ENCODE measurements around the gene CD99L2.
"Not testable (repeated sequence)": the region's sequence is repeated elsewhere in the genome, so short reads cannot be mapped to it uniquely, and the experiment has no call there.

CD99L2 gene

GRCh38 chrX:150893936-150894335 lies 4.5 kb downstream of the CD99L2 start:
- DNase-seq: no peak

- DNase-seq: no peak
Observed at GRCh38 chrX:150889131-150889530, 9.3 kb downstream of the CD99L2 start.

- DNase-seq: no peak
Observed at GRCh38 chrX:150887906-150888465, 10.5 kb downstream of the CD99L2 start.

GRCh38 chrX:150887268-150887667 lies 11.2 kb downstream of the CD99L2 start:
- not testable (repeated sequence) for DNase-seq

GRCh38 chrX:150886381-150886780 lies 12.1 kb downstream of the CD99L2 start:
- DNase-seq: no peak

- no peak for DNase-seq
Observed at GRCh38 chrX:150880808-150881165, 17.7 kb downstream of the CD99L2 start.

GRCh38 chrX:150879855-150880807 lies 18.3 kb downstream of the CD99L2 start:
- DNase-seq: no peak

- DNase-seq: not testable (repeated sequence)
Observed at GRCh38 chrX:150875621-150876020, 22.8 kb downstream of the CD99L2 start.

- DNase-seq: no peak
Observed at GRCh38 chrX:150874448-150874847, 24.0 kb downstream of the CD99L2 start.

GRCh38 chrX:150873616-150874015 lies 24.9 kb downstream of the CD99L2 start:
- DNase-seq: no peak

- DNase-seq: no peak
Observed at GRCh38 chrX:150872773-150873336, 25.6 kb downstream of the CD99L2 start.

- no peak for DNase-seq
Observed at GRCh38 chrX:150871341-150871811, 27.1 kb downstream of the CD99L2 start.

- no peak for DNase-seq
Observed at GRCh38 chrX:150870487-150871340, 27.8 kb downstream of the CD99L2 start.

- no peak for DNase-seq
Observed at GRCh38 chrX:150870029-150870428, 28.4 kb downstream of the CD99L2 start.

- no peak for DNase-seq
Observed at GRCh38 chrX:150869450-150869849, 29.0 kb downstream of the CD99L2 start.

- no peak for DNase-seq
Observed at GRCh38 chrX:150868625-150869024, 29.8 kb downstream of the CD99L2 start.

GRCh38 chrX:150864127-150864526 lies 34.3 kb downstream of the CD99L2 start:
- no peak for DNase-seq

GRCh38 chrX:150863191-150863590 lies 35.3 kb downstream of the CD99L2 start:
- no peak for DNase-seq

GRCh38 chrX:150857453-150857852 lies 41.0 kb downstream of the CD99L2 start:
- DNase-seq: no peak

- no peak for DNase-seq
Observed at GRCh38 chrX:150856785-150857184, 41.7 kb downstream of the CD99L2 start.

GRCh38 chrX:150856101-150856500 lies 42.4 kb downstream of the CD99L2 start:
- DNase-seq: no peak

- no peak for DNase-seq
Observed at GRCh38 chrX:150854856-150855255, 43.6 kb downstream of the CD99L2 start.

All from AML-193 (cell line).